IMR-90 (cell line): ENCODE data around the gene C18orf32.

Source experiments
- CHD1 ChIP-seq: IDR thresholded peaks from 2 replicates; pipeline ENCODE4 v1.6.1; 2012; ENCODE audit warnings: low read depth, low read length, improper control_type of control experiment
- CTCF ChIP-seq: conservative IDR thresholded peaks from 2 replicates; pipeline ENCODE4 v1.5.1; 2012; ENCODE audit warnings: mild to moderate bottlenecking, low read depth, low read length, improper control_type of control experiment
- ELK1 ChIP-seq: fragments of 150-350 bp; IDR thresholded peaks from 2 replicates; pipeline ENCODE4 v1.6.1; 2016; ENCODE audit warnings: low read depth, mild to moderate bottlenecking, low read length, moderate library complexity, borderline replicate concordance
- FOS ChIP-seq: fragments of 150-350 bp; IDR thresholded peaks from 2 replicates; pipeline ENCODE4 v1.6.1; 2016; ENCODE audit warnings: low read depth, low read length
- MXI1 ChIP-seq: IDR thresholded peaks from 2 replicates; pipeline ENCODE4 v1.6.1; 2012; ENCODE audit warnings: low read depth, mild to moderate bottlenecking, low read length, moderate library complexity, borderline replicate concordance
- POLR2A ChIP-seq: IDR thresholded peaks from 2 replicates; pipeline ENCODE4 v1.6.1; 2012; ENCODE audit warnings: mild to moderate bottlenecking, low read depth, low read length
- RAD21 ChIP-seq: IDR thresholded peaks from 2 replicates; pipeline ENCODE4 v1.6.1; 2012; ENCODE audit warnings: low read length, improper control_type of control experiment
- RCOR1 ChIP-seq: IDR thresholded peaks from 2 replicates; pipeline ENCODE4 v1.6.1; 2012; ENCODE audit warnings: mild to moderate bottlenecking, low read length, improper control_type of control experiment; ENCODE audit not compliant: insufficient replicate concordance
- RFX5 ChIP-seq: IDR thresholded peaks from 2 replicates; pipeline ENCODE4 v1.8.0; 2012; ENCODE audit warnings: low read depth, mild to moderate bottlenecking, low read length, moderate library complexity
- USF2 ChIP-seq: fragments of 150-350 bp; IDR thresholded peaks from 2 replicates; pipeline ENCODE4 v1.6.1; 2017; ENCODE audit warnings: mild to moderate bottlenecking, antibody characterized with exemption, low read length, low read depth

- TF ChIP-seq RAD21 = no peak
- TF ChIP-seq POLR2A = no peak
- TF ChIP-seq CTCF = no peak
- no peak for TF ChIP-seq CHD1
- TF ChIP-seq ELK1 = no peak
- TF ChIP-seq RFX5 = no peak
- no peak for TF ChIP-seq USF2
- no peak for TF ChIP-seq FOS
- TF ChIP-seq MXI1 = no peak
- TF ChIP-seq RCOR1 = no peak
These were observed 54.4 kb downstream of the C18orf32 start for GRCh38 chr18:49432602-49433001.
